GM10266 (cell line): ENCODE measurements around the gene YWHAB.

ENCODE experiments used
- DNase-seq: peaks from one replicate; pipeline ENCODE4 v3.0.0; 2012; ENCODE audit errors: extremely low spot score
- CTCF ChIP-seq: IDR thresholded peaks from 2 replicates; pipeline ENCODE4 v1.5.1; 2012; ENCODE audit warnings: mild to moderate bottlenecking, low read depth; ENCODE audit not compliant: control insufficient read depth, insufficient read depth; ENCODE audit errors: missing control alignments

Gene YWHAB

GRCh38 chr20:44918342-44918741 lies 32.8 kb downstream of the YWHAB start:
- DNase-seq: no peak
- TF ChIP-seq CTCF: no peak

DNA sequence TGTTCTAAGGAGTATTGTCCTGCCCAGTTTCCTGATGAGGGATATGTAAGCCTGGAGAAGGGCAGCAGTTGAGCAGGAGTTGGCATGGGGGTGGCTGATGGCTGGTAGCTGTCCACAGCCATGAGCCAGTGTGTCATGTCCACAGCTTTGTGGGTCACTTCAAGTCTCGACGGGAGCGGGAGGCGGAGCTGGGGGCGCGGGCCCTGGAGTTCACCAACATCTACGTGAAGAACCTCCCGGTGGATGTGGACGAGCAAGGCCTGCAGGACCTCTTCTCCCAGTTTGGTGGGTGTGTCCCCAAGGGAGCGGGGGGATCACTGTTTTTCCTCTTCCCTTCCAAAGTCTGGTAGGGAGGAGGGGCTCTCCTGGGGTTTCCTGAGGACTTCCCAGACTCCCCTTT lies 33.3 kb downstream of the YWHAB start:
- no peak for TF ChIP-seq CTCF
- DNase-seq: no peak

DNA sequence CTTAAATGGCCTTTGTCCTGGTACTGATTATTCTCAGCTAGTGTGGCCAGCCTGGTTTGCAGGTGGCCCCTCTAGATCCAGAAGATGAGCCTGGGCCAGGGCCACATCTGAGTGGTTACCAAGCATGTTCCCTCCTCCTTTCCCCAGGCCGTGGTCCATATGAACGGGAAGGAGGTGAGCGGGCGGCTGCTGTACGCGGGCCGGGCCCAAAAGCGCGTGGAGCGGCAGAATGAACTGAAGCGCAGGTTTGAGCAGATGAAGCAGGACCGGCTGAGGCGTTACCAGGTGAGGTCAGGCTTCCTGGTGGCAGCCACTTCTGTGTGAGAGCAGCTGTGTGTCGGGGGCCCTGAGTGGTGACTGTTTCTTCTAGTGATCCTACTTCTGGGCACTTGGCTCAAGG lies 35.9 kb downstream of the YWHAB start:
- TF ChIP-seq CTCF: no peak
- no peak for DNase-seq

DNA sequence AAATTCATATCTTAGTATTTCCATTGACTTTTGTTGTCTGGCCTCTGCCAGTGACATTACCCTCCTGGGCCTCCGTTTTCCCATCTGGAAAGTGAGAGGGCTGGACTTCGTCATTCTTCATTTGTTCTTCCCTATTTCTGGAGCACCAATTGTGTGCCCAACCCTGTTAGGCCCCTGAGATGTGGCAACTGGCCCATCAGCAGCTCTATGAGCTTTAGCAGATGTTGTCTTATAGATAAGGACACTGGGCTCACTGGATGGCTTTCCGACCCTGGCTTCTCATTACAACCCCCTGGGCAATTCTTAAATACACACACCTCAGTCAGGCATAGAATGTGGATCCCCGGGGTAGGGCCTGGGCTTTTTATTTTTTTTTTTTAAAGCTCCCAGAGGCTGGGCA lies 39.0 kb downstream of the YWHAB start:
- DNase-seq: no peak
- TF ChIP-seq CTCF: no peak

- DNase-seq: no peak
- TF ChIP-seq CTCF: no peak
These were observed 43.1 kb downstream of the YWHAB start for GRCh38 chr20:44928595-44928994.

DNA sequence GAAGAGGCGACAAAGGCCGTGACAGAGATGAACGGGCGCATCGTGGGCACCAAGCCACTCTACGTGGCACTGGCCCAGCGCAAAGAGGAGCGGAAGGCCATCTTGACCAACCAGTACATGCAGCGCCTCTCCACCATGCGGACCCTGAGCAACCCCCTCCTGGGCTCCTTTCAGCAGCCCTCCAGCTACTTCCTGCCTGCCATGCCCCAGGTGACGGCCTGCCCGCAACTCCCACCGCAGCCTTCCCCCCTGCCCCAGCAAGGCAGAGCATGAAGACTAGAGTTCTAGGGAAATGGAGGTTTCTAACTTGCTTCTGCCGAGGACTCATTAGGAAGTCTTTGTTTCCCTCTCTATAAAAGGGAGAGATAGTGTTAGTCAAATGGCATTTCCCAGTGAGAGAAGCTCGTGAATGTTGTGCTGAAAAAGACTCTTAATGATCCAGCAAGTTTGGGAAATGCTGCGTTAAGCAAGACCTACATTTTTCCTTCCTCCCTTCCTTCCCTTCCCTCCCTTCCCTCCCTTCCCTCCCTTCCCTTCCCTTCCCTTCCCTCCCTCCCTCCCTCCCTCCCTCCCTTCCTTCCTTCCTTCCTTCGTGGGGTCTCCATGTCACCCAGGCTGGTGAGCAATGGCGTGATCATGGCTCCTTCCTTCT lies 45.1 kb downstream of the YWHAB start:
- no peak for TF ChIP-seq CTCF
- no peak for DNase-seq

GRCh38 chr20:44931911-44932310 lies 46.4 kb downstream of the YWHAB start:
- no peak for TF ChIP-seq CTCF
- DNase-seq: no peak
